DOHH2 (cell line): Measurements from ENCODE around the gene G2E3.

Source experiments
- H3F3A ChIP-seq: fragments of 200-600 bp; sonication (generic), shearing (Covaris generic); 2 replicates; pipeline ENCODE4 v1.6.0; 2016; ENCODE audit warnings: antibody characterized with exemption, mild to moderate bottlenecking; ENCODE audit not compliant: control insufficient read depth, insufficient read depth
- H3K27ac ChIP-seq: fragments of 200-600 bp; sonication (generic); 2 replicates; pipeline ENCODE4 v1.5.1; 2014; ENCODE audit warnings: low read depth, mild to moderate bottlenecking, low read length, moderate library complexity
- H3K27me3 ChIP-seq: fragments of 200-600 bp; sonication (generic); 2 replicates; pipeline ENCODE4 v1.6.1; 2014; ENCODE audit warnings: mild to moderate bottlenecking, low read length, mixed read lengths; ENCODE audit not compliant: control insufficient read depth
- H3K36me3 ChIP-seq: fragments of 200-600 bp; sonication (generic); 2 replicates; pipeline ENCODE4 v1.6.1; 2014; ENCODE audit warnings: mild to moderate bottlenecking, low read length, moderate library complexity, mixed read lengths; ENCODE audit not compliant: control insufficient read depth
- H3K4me1 ChIP-seq: fragments of 200-600 bp; sonication (generic); 2 replicates; pipeline ENCODE4 v1.6.1; 2014; ENCODE audit warnings: mild to moderate bottlenecking, low read length, mixed read lengths; ENCODE audit not compliant: control insufficient read depth
- H3K4me2 ChIP-seq: fragments of 200-600 bp; sonication (generic); 2 replicates; pipeline ENCODE4 v1.6.0; 2014; ENCODE audit warnings: mild to moderate bottlenecking, low read length, moderate library complexity
- H3K4me3 ChIP-seq: fragments of 200-600 bp; sonication (generic); 2 replicates; pipeline ENCODE4 v1.5.1; 2014; ENCODE audit warnings: mild to moderate bottlenecking, low read length, mixed read lengths
- H3K79me2 ChIP-seq: fragments of 200-600 bp; sonication (generic); 2 replicates; pipeline ENCODE4 v1.6.1; 2014; ENCODE audit warnings: mild to moderate bottlenecking, low read length, mixed read lengths; ENCODE audit not compliant: control insufficient read depth
- H3K9me2 ChIP-seq: fragments of 200-600 bp; sonication (generic); replicated peaks from 2 replicates; pipeline ENCODE4 v1.6.1; 2014; ENCODE audit warnings: mild to moderate bottlenecking, low read length, mixed read lengths; ENCODE audit not compliant: control insufficient read depth
- H3K9me3 ChIP-seq: fragments of 200-600 bp; sonication (generic); 2 replicates; pipeline ENCODE4 v1.6.1; 2014; ENCODE audit warnings: antibody characterized with exemption, low read length, mixed read lengths; ENCODE audit not compliant: control insufficient read depth, insufficient read depth
- H4K20me1 ChIP-seq: fragments of 200-600 bp; sonication (generic); 2 replicates; pipeline ENCODE4 v1.6.0; 2014; ENCODE audit warnings: low read depth, mild to moderate bottlenecking, antibody characterized with exemption, low read length, moderate library complexity; ENCODE audit not compliant: control insufficient read depth, insufficient read depth
- CTCF ChIP-seq: fragments of 200-600 bp; sonication (generic); IDR thresholded peaks from one replicate; pipeline ENCODE4 v1.5.1; 2014; ENCODE audit warnings: antibody characterized with exemption, mild to moderate bottlenecking, low read depth, low read length; ENCODE audit not compliant: poor library complexity, severe bottlenecking
- EZH2phosphoT487 ChIP-seq: fragments of 200-600 bp; sonication (generic); IDR thresholded peaks from 2 replicates; pipeline ENCODE4 v1.6.1; 2017; ENCODE audit warnings: borderline replicate concordance, mild to moderate bottlenecking, antibody characterized with exemption, low read length, moderate library complexity, mixed read lengths

Gene G2E3

GRCh38 chr14:30547388-30548048 is 11.4 kb upstream of the G2E3 start:
- no peak overlapping the region for H3K4me2 ChIP-seq
- H3K4me3 ChIP-seq = no peak overlapping the region
- no peaks in the 10 kb centered on the region for H3K9me3 ChIP-seq
- no peaks in the 10 kb centered on the region for H3K36me3 ChIP-seq
- H3K79me2 ChIP-seq = no peaks in the 10 kb centered on the region
- no peaks in the 10 kb centered on the region for H3K9me2 ChIP-seq
- TF ChIP-seq EZH2phosphoT487 = no peak
- no peak for TF ChIP-seq CTCF
- H3F3A ChIP-seq = no peaks in the 10 kb centered on the region
- no peaks in the 10 kb centered on the region for H3K4me1 ChIP-seq
- peaks cover 6% of the 10 kb centered on the region for H3K27me3 ChIP-seq
- H3K27ac ChIP-seq = no peak overlapping the region
- no peaks in the 10 kb centered on the region for H4K20me1 ChIP-seq

GRCh38 chr14:30550335-30550734 is 8.6 kb upstream of the G2E3 start:
- Histone ChIP-seq H3F3A (no peaks in the 10 kb centered on the region), H4K20me1 (no peaks in the 10 kb centered on the region), H3K79me2 (no peaks in the 10 kb centered on the region), H3K9me2 (no peaks in the 10 kb centered on the region), H3K4me1 (peaks cover 7% of the 10 kb centered on the region), H3K4me3 (no peak overlapping the region), H3K36me3 (no peaks in the 10 kb centered on the region), H3K9me3 (no peaks in the 10 kb centered on the region), H3K27ac (no peak overlapping the region), H3K27me3 (no peaks in the 10 kb centered on the region), H3K4me2 (no peak overlapping the region)
- TF ChIP-seq CTCF (no peak), EZH2phosphoT487 (no peak)

- no peak for TF ChIP-seq CTCF
- no peak for TF ChIP-seq EZH2phosphoT487
- Histone ChIP-seq H3K9me3 (no peaks in the 10 kb centered on the region), H3K4me3 (no peak overlapping the region), H3F3A (no peaks in the 10 kb centered on the region), H4K20me1 (no peaks in the 10 kb centered on the region), H3K36me3 (no peaks in the 10 kb centered on the region), H3K9me2 (no peaks in the 10 kb centered on the region), H3K79me2 (no peaks in the 10 kb centered on the region), H3K27ac (no peak overlapping the region), H3K4me2 (no peak overlapping the region), H3K4me1 (peaks cover 7% of the 10 kb centered on the region), H3K27me3 (no peaks in the 10 kb centered on the region)
Measured at GRCh38 chr14:30551460-30551859, 7.5 kb upstream of the G2E3 start.
